Fibroblast of lung (primary cell): ENCODE measurements around the gene PTGIS.

Experiments
- CTCF ChIP-seq, 2 donors: IDR thresholded peaks in 1 of 2; conservative IDR thresholded peaks in 1 of 2; 1 replicate in 1 of 2; 2 replicates in 1 of 2; pipeline ENCODE4 v1.5.1; 2011 to 2012; ENCODE audit warnings: low read length in 2 of 2, control low read depth in 1 of 2, inconsistent platforms in 1 of 2, low read depth in 1 of 2, mild to moderate bottlenecking in 1 of 2
- EZH2 ChIP-seq: IDR thresholded peaks from 2 replicates; pipeline ENCODE4 v1.5.1; 2012; ENCODE audit warnings: low read length, control low read depth, mild to moderate bottlenecking; ENCODE audit errors: missing control alignments

- TF ChIP-seq CTCF (conservative IDR thresholded peaks at IDR 0.05 in 1 of 2, IDR thresholded peaks at IDR 0.05 in 1 of 2; ENCODE audit: low read depth in 1 of 2, low read length in 2 of 2) (no peak), EZH2 (no peak)
Measured at GRCh38 chr20:49516916-49517804, 50.8 kb downstream of the PTGIS start.
